Left ventricle myocardium inferior (tissue), 1 donor: ENCODE measurements around the gene SLC44A4. TPM values are rescaled to one million over a fixed set of nuclear protein-coding genes. Genes with fewer than 3 reads are reported as not detected.
"Not testable (repeated sequence)": the region's sequence is repeated elsewhere in the genome, so short reads cannot be mapped to it uniquely, and the experiment has no call there.

ENCODE experiments used
- DNase-seq: peaks from one replicate; pipeline ENCODE4 v3.0.0-alpha.2; 2020
- H3K27ac ChIP-seq: fragments of 200-600 bp; replicated peaks from 2 replicates; pipeline ENCODE4 v1.8.0; 2021
- H3K27me3 ChIP-seq: fragments of 200-600 bp; 2 replicates; pipeline ENCODE4 v1.8.0; 2021; ENCODE audit warnings: low read depth
- H3K36me3 ChIP-seq: fragments of 200-600 bp; 2 replicates; pipeline ENCODE4 v1.8.0; 2021
- H3K4me1 ChIP-seq: fragments of 200-600 bp; 2 replicates; pipeline ENCODE4 v1.8.0; 2021
- H3K4me3 ChIP-seq: fragments of 200-600 bp; 2 replicates; pipeline ENCODE4 v1.8.0; 2021; ENCODE audit warnings: mild to moderate bottlenecking, moderate library complexity
- H3K9me3 ChIP-seq: fragments of 200-600 bp; replicated peaks from 2 replicates; pipeline ENCODE4 v1.8.0; 2021
- intact Hi-C: fragments of 100-400 bp; cut with micrococcal nuclease; formaldehyde crosslinking; loops from one replicate; pipeline ENCODE4 v1.11.0; 2022
- total RNA-seq: library from RNA; stranded (reverse); fragmentation: NEBNext Ultra II Directional; extraction: Animal tissue kit (Norgen Biotek cat#: 25700); gene quantifications from one replicate; pipeline ENCODE4 v1.2.1, GENCODE V29; 2021
- TF ChIP-seq, protein P1 (sequence below): fragments of 200-600 bp; IDR thresholded peaks from 2 replicates; pipeline ENCODE4 v1.8.0; 2021; ENCODE audit warnings: antibody characterized with exemption, mild to moderate bottlenecking, borderline replicate concordance
- donor health status: DM: no; HTN: yes; CAD: no; lungs with severe emphysema.

Gene SLC44A4
- total RNA-seq, 1 donor from 2014 or later, result 0.08 TPM

DNA sequence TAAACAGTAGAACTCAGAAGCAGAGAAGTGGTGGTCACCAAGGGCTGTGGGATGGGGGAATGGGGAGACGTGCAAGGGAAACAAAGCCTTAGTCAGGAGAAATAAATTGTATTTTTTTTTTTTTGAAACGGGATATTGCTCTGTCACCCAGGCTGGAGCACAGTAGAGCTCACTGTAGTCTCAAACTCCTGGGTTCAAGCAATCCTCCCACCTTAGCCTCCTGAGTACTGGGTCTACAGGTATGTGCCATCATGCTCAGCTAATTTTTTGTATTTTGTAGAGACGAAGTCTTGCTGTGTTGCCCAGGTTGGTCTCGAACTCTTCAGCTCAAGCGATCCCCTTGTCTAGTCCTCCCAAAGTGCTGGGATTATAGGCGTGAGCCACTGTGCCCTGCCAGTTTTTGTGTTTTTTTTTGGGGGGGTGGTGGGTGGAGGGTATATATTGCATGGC, 47.9 kb downstream of the SLC44A4 start:
- TF ChIP-seq, protein P1, sequence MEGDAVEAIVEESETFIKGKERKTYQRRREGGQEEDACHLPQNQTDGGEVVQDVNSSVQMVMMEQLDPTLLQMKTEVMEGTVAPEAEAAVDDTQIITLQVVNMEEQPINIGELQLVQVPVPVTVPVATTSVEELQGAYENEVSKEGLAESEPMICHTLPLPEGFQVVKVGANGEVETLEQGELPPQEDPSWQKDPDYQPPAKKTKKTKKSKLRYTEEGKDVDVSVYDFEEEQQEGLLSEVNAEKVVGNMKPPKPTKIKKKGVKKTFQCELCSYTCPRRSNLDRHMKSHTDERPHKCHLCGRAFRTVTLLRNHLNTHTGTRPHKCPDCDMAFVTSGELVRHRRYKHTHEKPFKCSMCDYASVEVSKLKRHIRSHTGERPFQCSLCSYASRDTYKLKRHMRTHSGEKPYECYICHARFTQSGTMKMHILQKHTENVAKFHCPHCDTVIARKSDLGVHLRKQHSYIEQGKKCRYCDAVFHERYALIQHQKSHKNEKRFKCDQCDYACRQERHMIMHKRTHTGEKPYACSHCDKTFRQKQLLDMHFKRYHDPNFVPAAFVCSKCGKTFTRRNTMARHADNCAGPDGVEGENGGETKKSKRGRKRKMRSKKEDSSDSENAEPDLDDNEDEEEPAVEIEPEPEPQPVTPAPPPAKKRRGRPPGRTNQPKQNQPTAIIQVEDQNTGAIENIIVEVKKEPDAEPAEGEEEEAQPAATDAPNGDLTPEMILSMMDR, result no peak
- no peaks in the 10 kb centered on the region for H3K9me3 ChIP-seq
- no peak for DNase-seq
- H3K4me3 ChIP-seq, result peak overlapping the region; percentile 84
- intact Hi-C loops, result no loop called here
- peaks cover 51% of the 10 kb centered on the region for H3K4me1 ChIP-seq
- no peaks in the 10 kb centered on the region for H3K36me3 ChIP-seq
- peak overlapping the region; percentile 67 for H3K27ac ChIP-seq
- no peaks in the 10 kb centered on the region for H3K27me3 ChIP-seq

DNA sequence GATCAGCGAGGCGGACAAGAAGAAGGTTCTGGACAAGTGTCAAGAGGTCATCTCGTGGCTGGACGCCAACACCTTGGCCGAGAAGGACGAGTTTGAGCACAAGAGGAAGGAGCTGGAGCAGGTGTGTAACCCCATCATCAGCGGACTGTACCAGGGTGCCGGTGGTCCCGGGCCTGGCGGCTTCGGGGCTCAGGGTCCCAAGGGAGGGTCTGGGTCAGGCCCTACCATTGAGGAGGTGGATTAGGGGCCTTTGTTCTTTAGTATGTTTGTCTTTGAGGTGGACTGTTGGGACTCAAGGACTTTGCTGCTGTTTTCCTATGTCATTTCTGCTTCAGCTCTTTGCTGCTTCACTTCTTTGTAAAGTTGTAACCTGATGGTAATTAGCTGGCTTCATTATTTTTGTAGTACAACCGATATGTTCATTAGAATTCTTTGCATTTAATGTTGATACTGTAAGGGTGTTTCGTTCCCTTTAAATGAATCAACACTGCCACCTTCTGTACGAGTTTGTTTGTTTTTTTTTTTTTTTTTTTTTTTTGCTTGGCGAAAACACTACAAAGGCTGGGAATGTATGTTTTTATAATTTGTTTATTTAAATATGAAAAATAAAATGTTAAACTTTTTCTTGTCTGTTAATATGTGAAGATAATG, 49.0 kb downstream of the SLC44A4 start:
- H3K4me1 ChIP-seq, result peaks cover 49% of the 10 kb centered on the region
- DNase-seq, result no peak
- TF ChIP-seq, protein P1, result peak; percentile 51

DNA sequence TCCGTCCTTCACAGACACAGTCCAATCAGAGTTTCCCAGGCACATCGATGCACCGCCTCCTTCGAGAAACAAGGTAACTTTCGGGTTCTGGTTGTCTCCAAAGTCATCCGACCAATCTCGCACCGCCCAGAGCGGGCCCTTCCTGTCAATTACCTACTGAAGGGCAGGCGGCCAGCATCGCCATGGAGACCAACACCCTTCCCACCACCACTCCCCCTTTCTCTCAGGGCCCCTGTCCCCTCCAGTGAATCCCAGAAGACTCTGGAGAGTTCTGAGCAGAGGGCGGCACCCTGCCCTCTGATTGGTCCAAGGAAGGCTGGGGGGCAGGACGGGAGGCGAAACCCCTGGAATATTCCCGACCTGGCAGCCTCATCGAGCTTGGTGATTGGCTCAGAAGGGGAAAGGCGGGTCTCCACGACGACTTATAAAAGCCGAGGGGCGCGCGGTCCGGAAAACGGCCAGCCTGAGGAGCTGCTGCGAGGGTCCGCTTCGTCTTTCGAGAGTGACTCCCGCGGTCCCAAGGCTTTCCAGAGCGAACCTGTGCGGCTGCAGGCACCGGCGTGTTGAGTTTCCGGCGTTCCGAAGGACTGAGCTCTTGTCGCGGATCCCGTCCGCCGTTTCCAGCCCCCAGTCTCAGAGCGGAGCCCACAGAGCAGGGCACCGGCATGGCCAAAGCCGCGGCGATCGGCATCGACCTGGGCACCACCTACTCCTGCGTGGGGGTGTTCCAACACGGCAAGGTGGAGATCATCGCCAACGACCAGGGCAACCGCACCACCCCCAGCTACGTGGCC, 51.3 kb downstream of the SLC44A4 start, which contains the start of gene HSPA1B:
Gene HSPA1B, plus strand, starts transcription at position 453 of the 794 bp plus-strand sequence. Its CDS starts 213 bp downstream, at position 666.
- TF ChIP-seq, protein P1, result no peak
- Histone ChIP-seq H3K4me1 (peaks cover 55% of the 10 kb centered on the region), H3K36me3 (no peaks in the 10 kb centered on the region), H3K27ac (peak within 1 kb of the TSS; percentile 99), H3K4me3 (peak within 1 kb of the TSS; percentile 79), H3K27me3 (no peaks in the 10 kb centered on the region), H3K9me3 (no peaks in the 10 kb centered on the region)
- intact Hi-C loops, result no loop called here
- DNase-seq, result peak; percentile 99

More for the DNA sequence above, 49.0 kb downstream of the SLC44A4 start:
- intact Hi-C loops, result no loop called here
- H3K9me3 ChIP-seq, result no peaks in the 10 kb centered on the region
- H3K36me3 ChIP-seq, result no peaks in the 10 kb centered on the region
- H3K27ac ChIP-seq, result peak overlapping the region; percentile 67
- peak overlapping the region; percentile 84 for H3K4me3 ChIP-seq
- no peaks in the 10 kb centered on the region for H3K27me3 ChIP-seq

DNA sequence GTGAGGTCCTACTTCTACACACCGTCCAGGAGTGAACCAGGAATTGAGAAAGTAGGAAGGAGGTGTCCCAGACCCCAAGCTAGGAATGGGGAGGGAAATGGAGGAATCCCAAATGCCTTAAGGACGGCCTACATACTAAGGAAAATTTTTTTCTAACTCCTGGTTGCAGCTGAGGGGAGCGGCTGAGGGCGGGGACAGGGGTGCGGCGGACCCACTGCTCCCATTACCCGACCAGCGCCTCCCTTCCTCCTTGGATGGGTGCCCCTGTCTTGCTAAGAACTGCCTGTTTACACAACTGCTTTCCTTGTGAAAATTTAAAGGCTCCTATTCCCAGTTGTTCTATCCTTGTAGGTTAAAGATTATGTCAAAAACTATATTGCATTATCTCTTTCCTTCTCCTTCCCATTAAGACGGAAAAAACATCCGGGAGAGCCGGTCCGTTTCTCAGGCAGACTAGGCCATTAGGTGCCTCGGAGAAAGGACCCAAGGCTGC, 52.0 kb downstream of the SLC44A4 start:
- intact Hi-C loops, result no loop called here
- TF ChIP-seq, protein P1, result no peak
- no peaks in the 10 kb centered on the region for H3K36me3 ChIP-seq
- no peaks in the 10 kb centered on the region for H3K27me3 ChIP-seq
- DNase-seq, result peak; percentile 90
- no peaks in the 10 kb centered on the region for H3K9me3 ChIP-seq
- peak overlapping the region; percentile 99 for H3K27ac ChIP-seq
- H3K4me1 ChIP-seq, result peaks cover 57% of the 10 kb centered on the region
- peak overlapping the region; percentile 79 for H3K4me3 ChIP-seq

DNA sequence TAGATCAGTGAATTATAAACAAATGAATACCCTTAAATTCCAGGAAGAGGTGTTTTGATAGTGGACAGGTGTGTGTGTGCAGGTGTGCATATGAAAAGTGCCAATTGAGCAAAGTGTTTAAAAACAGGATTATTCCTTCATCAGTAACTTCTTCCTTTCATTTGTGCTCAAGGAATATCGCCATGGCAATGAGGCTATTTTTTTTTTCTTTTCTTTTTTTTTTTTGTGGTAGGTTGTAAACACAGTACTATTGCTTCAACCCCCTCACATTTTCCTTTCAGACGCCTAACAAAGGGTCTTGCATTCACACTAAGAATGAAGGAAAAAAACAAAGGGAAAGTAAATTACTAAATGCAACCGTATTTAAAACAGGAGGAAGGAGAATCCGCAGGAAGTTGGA, 53.2 kb downstream of the SLC44A4 start:
- Histone ChIP-seq H3K27ac (peak overlapping the region; percentile 99), H3K9me3 (no peaks in the 10 kb centered on the region), H3K27me3 (no peaks in the 10 kb centered on the region), H3K4me1 (peaks cover 55% of the 10 kb centered on the region), H3K4me3 (no peak overlapping the region), H3K36me3 (no peaks in the 10 kb centered on the region)
- TF ChIP-seq, protein P1, result no peak
- DNase-seq, result no peak
- intact Hi-C loops, result no loop called here

DNA sequence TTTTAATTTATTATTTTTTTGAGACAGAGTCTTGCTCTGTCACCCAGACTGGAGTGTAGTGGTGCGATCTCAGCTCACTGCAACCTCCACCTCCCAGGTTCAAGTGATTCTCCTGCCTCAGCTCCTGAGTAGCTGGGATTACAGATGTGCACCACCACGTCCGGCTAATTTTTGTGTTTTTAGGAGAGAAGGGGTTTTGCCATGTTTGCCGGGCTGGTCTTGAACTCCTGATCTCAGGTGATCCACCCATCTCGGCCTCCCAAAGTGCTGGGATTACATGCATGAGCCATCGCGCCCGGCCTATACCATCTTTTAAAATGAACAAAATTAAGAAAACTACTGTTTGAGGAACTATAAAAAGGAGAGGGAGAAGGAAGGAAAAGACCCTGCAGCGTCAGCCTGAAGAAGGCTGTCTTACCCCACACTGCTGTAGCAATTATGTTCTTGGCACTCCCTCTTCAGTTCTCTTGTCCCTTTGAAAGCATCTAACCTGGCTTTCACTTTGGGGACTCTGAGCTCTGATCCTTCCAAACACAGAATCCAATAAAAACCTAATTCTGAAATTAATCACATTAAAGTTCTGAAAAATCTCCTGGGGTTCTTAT, 55.1 kb downstream of the SLC44A4 start:
- DNase-seq, H3K4me3 ChIP-seq, H3K36me3 ChIP-seq, intact Hi-C loops, H3K27me3 ChIP-seq, H3K9me3 ChIP-seq: not testable (repeated sequence)
- H3K27ac ChIP-seq, result peak overlapping the region; percentile 98
- H3K4me1 ChIP-seq, result peaks cover 66% of the 10 kb centered on the region
